NCI-H2081 treated with DMSO at 0.1 percent for 48 hours (cell line): ENCODE data around the gene COBLL1.

Experiments used
- DNase-seq: peaks from one replicate; lab custom pipeline; 2025; lab: John Stamatoyannopoulos, UW

Gene COBLL1

DNA sequence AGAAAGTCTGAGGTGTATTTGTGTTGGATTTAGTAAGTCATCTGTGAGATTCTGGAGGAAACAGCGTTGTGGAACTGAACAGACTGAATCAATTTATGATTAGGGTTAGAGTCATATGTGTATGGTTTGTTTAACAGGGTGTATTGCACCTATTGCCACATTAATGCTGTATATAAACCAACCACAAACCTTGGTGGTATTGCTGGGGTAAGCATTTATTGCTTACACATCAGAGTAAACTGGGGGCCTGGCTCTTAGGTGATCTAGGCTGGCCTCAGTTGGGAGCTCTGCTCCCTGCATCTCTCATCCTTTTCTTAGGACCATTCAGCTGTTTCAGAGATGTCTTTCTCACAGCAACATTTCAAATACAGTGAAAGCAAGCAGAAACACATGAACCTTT, 160.6 kb downstream of the COBLL1 start:
- DNase-seq, result no peak

DNA sequence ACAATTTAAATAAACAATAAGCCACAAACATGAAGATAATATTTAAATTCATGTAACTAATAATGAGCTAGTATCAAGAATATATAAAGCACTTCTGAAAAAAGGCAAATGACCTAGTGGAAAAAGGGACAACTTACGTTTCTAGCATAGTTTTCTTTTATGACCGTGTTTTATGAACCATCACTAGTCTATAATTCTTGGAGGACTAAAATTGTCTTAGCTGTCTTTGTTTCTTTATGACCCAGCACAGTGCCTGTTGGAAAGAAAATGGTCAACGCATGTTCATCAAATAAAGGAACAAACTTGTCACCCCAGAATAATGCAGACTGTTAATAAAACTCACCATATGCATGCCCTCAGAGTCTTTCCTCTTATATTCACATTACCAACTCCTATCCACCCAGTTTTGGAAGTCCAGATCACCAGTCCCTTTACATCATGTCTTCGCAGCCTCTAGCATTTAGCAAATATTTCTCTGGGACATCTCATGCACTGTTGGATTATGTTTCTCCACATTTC, 162.9 kb downstream of the COBLL1 start:
- no peak for DNase-seq

DNA sequence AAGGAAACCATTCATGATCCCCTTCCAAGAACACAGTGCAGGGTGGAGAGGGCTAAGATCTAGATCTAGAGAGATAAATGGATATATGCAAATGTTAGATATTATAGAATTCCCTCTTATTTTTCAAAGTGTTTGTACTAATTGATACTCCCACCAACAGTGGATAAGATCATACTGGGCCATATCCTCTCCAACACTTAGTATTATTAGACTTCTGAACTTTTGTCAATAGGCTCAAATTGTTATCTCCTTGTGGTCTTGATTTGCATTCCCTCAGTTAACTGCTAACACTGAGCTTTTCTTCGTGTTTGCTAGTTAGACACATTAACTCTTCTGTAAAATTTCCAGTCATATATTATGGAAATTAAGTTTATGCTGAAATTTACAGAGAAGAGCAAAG, 163.9 kb downstream of the COBLL1 start:
- no peak for DNase-seq

DNA sequence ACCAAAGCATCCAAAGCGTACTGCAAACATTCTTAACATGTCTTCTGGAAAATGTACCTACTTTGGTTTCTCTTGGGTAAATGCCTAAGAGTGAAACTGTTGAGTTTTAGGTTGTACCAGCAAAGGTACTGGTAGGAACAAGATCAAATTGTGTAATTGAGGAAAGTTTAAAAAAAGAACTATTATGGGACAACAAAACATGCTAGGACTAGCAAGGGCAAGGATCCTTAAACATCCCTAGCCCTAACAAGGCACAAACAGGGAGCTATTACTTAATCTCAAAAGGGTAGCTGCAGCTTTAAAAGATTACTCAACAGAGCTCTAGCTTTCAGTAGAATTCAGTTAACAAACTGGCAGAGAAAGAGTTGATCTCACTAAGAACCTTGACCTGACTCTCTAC, 164.4 kb downstream of the COBLL1 start:
- DNase-seq, result no peak

DNA sequence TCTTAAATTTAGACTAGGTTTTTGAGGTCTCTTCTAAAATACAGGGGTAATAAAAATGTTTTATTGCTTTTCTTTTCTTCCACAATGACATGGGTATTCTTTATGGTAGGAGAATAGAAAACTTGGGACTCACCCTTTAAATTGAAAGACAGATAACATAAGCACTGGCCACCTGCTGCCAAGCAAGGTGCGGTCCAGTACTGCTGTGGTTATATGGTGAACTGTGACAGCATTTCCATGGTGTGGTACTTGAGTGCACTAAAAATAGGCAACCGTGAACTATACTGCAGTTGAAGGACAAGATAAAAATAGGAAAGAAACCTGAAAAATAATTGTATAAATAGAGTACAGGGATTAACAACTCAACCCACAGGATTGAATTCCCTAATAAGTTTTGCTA, 165.9 kb downstream of the COBLL1 start:
- DNase-seq, result no peak

DNA sequence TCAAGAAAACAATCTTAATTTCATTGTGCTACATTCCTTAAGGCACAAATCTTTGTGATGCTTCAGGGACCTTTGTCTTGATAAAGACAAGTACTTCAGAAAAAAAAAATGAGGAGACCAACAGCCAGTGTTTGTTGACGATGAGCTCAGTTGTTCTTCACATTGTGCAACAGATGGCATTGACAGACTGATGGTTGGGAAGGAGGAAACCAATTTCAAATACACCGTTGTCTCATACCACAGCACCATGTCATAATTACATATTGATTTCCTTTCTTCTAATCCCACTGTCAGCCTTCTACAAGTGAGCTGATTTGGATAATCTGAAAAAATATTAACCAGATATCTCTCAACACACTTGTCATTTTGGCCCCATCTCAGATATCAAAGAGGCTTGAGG, 166.6 kb downstream of the COBLL1 start:
- DNase-seq, result no peak

DNA sequence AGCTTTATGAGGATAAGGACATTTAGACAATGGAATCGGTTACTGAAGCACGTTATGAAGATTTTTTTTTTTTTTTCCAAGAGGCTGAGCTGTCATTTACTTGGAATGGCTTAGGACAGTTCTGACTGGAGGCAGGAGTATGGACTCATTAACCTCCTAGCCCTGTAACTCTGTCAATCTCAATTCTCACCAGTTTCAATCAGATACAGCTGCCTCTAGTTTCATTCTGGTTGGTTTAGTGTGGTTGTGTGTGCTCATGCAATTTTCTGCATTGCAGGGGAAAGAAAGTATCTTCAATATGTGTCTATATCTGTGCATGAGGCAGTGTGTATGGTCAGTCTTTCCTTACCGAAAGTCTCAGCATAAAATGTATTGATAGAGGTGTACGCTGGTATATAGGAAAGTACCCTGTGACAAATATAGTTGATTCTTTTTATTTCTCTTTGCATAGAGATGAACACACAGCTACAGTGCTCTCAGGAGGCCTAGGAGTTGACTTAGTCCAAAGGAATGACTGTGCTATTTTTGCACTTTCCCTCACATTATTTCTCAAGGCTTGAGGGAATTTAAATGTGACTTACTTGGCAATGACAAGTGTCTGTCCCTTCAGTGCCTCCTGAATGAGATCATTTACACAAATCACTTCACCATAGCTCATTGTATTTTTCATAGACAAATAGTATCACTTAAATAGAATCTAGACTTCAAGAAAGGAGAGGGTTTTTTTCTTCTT, 169.8 kb downstream of the COBLL1 start:
- DNase-seq, result no peak

DNA sequence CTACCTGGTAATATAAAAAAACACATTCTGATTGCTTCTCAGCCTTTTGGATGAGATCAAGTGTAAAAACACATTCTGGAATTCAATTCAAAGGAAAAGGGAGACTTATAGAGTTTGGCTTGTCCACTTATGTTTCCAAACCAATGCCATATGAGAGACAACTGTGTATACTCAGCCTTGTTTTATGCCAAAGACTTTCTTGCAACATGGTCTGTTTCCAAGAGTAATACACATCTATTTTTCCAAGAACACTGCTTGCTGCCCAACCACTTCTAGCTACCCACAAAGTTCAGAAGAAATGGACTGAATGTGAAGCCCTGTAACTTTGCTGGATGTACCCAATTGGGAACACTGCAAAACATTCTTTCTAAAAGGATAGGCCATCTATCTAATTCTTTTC, 172.3 kb downstream of the COBLL1 start:
- DNase-seq, result no peak

DNA sequence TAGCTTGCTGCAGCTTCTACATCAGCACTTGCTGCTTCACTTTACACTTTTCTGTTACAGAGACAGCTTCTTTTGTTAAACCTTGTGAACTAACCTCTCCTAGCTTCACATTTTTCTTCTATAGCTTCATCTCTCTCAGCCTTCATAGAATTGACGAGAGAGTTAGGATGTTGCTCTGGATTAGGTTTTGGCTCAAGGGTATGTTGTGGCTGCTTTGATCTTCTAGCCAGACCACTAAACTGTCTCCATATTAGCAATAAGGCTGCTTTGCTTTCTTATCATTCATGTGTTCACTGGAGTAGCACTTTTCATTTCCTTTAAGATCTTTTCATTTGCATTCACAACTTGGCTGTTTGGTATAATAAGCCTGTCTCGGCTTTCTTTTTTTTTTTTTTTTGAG, 174.1 kb downstream of the COBLL1 start:
- no peak for DNase-seq

DNA sequence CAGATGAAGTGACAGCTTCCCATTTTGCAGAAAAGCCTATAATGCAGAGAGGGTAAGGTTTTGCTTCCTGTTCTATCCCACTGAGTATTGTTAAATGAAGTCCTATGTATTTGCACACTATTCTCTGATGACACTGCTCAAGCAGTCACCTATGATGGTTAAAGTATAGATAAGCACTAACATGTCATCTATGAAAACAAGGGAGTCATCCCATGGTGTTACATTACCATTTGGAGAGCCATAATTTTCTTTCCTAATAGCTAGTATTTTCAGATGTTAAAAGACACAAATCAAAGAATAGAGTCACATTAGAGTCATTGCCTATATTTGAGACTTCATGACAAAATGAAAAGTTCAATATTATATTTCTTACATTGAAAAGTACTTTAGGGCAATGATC, 177.6 kb downstream of the COBLL1 start:
- no peak for DNase-seq

DNA sequence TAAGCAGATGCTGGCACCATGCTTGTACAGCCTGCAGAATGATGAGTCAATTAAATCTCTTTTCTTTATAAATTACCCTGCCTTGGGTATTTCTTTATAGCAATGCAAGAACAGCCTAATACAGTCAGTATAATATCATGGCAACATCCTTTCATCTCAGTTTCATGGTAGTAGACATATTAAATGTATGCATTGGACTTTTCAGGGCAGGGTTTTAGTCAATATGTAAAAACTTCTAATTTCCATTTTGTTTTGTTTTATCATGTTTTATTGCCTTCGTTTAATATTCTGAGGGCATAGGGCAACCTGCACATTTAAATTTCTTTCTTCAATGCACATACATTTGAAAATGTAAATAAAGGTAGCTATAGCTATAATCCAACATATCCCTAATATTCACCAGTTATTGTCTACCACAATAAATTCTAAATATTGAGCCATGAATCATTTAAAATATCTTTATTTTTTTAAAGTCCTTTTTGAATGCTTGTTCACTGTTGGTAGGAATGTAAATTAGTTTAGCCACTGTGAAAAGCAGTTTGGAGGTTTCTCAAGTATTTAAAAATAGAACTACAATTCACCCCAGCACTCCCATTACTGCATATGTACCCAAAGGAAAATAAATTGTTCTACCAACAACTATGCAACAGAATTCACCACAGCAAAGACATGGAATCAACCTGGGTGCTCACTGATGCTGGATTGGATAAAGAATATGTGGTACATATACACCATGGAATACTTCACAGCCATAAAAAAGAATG, 178.6 kb downstream of the COBLL1 start:
- no peak for DNase-seq

DNA sequence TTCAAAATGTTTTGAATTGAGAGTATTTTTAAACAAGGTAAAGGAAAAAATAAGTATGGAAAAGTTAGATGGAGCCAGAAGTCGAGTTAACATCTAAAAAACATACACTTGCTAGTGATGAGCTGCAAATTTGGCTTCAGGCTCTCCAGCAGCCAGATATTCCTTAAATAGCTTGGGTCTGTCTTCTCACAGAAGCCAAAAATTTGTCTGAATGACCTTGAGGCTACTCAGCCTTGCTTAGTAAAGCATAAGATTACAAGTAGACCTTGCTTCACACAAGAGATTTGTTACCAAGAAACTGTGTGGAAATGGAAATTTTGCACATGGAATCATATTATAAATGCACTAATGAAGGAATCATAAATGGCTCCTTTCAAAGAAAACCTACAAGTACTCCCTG, 179.6 kb downstream of the COBLL1 start:
- DNase-seq, result no peak

DNA sequence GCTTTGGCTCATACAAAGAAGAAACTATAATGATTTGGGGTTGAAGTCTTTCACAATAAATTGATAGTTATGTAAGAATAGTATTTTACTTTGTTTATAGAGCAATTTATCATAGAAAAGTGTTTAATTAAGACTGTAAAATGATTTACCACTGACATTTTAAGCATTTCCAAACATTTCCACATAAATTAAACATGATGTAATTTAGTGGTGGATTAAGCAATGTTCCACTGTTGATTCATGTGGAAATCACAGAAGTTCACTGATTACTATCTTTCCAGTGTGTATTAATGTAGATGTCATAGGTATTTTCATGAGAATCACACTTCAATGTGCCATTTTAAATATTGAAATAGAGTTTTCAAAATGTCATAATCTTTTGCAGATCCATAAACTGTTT, 180.3 kb downstream of the COBLL1 start:
- DNase-seq, result peak; percentile 27

DNA sequence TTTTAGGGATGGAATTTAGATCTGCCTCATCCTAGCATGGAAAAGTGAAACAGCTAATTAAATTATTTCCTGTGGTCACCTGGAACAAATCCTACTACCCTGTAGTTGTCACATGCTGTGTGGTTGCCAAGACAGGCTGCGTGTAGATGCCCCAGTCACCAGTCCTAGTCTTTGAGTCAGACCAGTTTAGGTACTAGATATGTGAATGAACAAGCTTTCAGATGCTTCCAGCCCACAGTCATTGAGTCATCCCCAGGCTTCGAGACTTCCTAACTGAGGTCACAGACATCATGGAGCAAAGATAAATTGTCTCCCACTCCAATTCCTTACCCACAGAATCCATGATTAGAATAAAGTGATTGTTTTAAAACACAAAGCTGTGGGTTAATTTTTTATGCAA, 184.5 kb downstream of the COBLL1 start:
- DNase-seq, result no peak

DNA sequence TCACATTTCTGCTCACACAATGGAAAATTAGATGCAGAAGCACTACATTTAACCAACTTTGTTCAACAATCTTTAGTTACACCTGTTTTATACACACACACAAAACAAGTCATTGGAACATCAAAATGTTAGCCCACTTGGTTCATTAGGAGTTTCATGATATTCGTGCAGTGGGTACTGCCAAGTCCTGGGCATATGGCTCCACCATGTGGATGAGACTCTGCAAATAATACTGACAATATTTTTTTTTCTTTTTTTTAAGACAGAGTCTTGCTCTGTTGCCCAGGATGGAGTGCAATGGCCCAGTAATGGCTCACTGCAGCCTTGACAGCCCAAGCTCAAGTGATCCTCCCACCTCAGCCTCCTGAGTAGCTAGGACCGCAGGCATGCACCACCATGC, 185.9 kb downstream of the COBLL1 start:
- no peak for DNase-seq

DNA sequence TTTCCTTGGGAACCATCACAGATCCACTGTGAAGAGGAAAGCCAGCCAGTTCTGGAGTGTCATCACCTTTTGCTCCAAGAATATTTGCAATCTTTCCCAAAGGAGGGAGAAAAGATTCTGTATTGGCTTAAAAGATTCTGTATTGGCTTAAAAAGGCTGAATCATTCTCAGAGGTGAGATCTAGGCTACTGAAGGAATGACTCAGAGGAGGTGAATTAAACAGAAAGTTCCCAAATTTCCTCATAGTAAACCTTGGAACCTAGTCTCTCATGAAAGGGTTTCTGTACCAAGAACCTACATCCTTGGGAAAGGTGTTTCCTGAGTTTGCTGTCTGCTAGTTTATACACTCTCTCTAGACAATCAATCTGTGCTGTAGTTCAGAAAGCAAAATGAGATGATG, 186.3 kb downstream of the COBLL1 start:
- DNase-seq, result no peak

DNA sequence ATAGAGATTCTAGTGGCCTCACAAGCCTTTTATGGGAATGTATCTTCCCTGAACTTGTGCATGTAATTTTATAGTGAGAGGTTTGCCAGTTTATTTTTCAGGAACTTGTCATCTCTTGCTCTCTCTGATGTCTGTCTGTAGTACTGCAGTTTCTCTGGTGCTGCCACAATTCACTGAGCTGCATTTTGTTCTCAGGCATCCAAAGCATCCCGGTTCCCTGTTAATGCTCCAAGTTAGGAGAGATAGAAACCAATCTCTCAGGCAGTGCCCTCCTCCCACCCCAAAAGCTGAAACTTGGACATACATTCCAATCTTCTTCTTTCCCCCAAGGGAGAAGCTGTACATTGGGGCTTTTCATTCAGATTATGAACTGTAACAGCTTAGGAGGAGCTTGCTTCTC, 190.3 kb downstream of the COBLL1 start:
- DNase-seq, result no peak

DNA sequence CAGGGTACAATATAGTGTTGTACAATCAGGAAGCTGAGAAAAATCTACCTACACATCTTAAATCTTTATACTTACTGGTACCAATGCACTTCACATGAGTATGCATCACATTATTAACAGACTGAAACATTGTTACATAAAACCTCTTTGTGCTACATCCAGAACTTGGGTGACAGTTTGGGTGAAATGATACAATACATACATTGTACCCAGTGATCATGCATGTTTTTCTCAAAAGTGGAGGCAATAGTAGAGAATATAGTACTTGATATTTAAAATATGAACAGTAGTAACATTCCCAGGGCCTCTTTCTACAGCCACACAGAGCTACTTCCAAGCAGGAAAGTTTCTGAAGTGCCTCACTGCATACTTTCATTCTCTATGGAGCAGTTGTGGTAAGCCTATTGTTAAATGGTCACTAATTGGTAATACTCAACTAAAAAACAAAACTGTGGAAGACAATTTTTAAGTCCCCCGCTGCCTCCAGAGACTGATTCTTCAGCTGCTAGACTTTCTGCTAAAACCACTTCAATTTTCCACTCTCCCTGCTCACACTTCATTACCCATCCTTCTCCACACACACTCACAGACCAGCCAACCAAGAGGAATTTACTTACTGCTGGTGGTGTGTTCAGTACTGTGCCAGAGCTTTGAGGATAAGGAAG, 197.5 kb downstream of the COBLL1 start:
- DNase-seq, result no peak

DNA sequence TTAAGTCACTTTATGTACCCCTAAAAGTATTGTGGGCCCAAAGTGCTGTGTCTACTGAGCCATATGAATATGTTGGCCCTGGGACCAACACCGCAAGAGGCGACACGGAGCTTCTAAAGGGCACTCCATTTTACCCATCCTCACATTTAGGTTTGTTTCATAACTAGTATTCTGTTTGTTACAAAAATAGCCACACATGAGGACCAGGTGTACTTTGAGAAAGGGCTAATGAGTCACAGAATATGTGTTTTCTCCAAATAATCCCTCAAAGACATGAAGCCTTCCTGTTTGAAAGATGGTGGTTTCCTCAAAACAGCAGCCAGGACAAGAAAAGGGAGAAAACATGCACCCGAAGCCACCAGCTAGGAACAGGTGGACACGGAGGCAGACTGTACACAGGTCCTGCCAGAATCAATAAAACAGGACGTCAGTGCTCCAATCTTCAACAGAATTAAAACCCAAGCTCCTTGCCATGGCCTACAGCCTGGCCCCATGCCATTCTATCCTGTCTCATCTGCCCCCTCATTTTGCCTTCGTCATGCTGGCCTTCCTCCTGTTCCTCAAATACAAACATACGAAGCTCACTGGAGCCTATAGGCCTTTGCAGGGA, 198.6 kb downstream of the COBLL1 start:
- DNase-seq, result no peak

DNA sequence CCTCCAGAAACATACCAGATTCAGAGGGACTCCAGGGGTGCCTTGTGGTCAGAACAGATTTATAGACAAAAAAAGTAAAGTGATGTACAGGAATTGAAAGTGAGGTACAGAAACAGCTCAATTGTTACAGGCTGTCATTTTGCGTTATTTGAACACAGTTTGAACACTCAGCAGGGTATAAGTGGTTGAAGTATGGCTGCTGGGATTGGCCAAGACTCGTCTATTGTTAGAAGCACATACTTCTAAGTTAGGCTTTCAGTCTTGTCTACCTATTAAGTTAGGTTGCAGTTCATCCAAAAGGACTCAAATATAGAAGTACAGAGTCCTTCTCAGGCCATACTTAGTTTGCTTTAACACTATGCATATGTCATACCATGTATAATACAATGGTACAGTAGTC, 199.4 kb downstream of the COBLL1 start:
- no peak for DNase-seq
